PC-9 (cell line): ENCODE measurements around the gene MEX3A. TPM values are rescaled to one million over a fixed set of nuclear protein-coding genes. Genes with fewer than 3 reads are reported as not detected.
"Not testable (repeated sequence)": the region's sequence is repeated elsewhere in the genome, so short reads cannot be mapped to it uniquely, and the experiment has no call there.

Source experiments
- BruUV-seq: library from RNA; stranded (reverse); fragments of 400-500 nt; replicated peaks from 2 replicates; lab custom pipeline; 2021; lab: Mats Ljungman, UMichigan
- CTCF ChIA-PET: fragments of 300-600 bp; sonication (Branson Sonifier 250); formaldehyde crosslinking; loops from one replicate; lab custom pipeline; 2022; ENCODE audit warnings: antibody characterized with exemption; lab: Charles Lee
- POLR2A ChIA-PET: fragments of 300-600 bp; sonication (Branson Sonifier 250); formaldehyde crosslinking; loops from one replicate; lab custom pipeline; 2022; ENCODE audit warnings: antibody characterized with exemption; ENCODE audit not compliant: unreplicated experiment; lab: Charles Lee
- DNase-seq, 2 experiments: peaks; one replicate each; pipeline versions ENCODE4 v3.0.0 to v3.0.0-alpha.2; 2015 to 2022; ENCODE audit warnings: mixed read lengths in 1 of 2
- H2AFZ ChIP-seq: fragments of 200-600 bp; sonication (generic); 2 replicates; pipeline ENCODE4 v1.8.1; 2017; ENCODE audit warnings: antibody characterized with exemption
- H3F3A ChIP-seq: fragments of 200-600 bp; sonication (generic); 2 replicates; pipeline ENCODE4 v1.8.1; 2017; ENCODE audit warnings: antibody characterized with exemption, mild to moderate bottlenecking, low read depth; ENCODE audit not compliant: insufficient read depth
- H3K27ac ChIP-seq: fragments of 200-600 bp; sonication (generic); 2 replicates; pipeline ENCODE4 v1.6.1; 2016; ENCODE audit warnings: mixed run types
- H3K27me3 ChIP-seq: fragments of 200-600 bp; sonication (generic); 2 replicates; pipeline ENCODE4 v1.6.1; 2016; ENCODE audit warnings: low read depth, mixed run types; ENCODE audit not compliant: insufficient read depth
- H3K36me3 ChIP-seq: fragments of 200-600 bp; sonication (generic); 2 replicates; pipeline ENCODE4 v1.6.1; 2016; ENCODE audit warnings: low read depth, mixed run types
- H3K4me1 ChIP-seq: fragments of 200-600 bp; sonication (generic); replicated peaks from 2 replicates; pipeline ENCODE4 v1.6.1; 2016; ENCODE audit warnings: mixed run types; ENCODE audit not compliant: insufficient read depth
- H3K4me2 ChIP-seq: fragments of 200-600 bp; sonication (generic); 2 replicates; pipeline ENCODE4 v1.6.1; 2017; ENCODE audit warnings: mixed run types
- H3K4me3 ChIP-seq: fragments of 200-600 bp; sonication (generic); 2 replicates; pipeline ENCODE4 v1.6.1; 2016; ENCODE audit warnings: mixed run types
- H3K79me2 ChIP-seq: fragments of 200-600 bp; sonication (generic); 2 replicates; pipeline ENCODE4 v1.6.1; 2017; ENCODE audit warnings: low read depth, mixed run types
- H3K9me2 ChIP-seq: fragments of 200-600 bp; sonication (generic); 2 replicates; pipeline ENCODE4 v1.8.1; 2017; ENCODE audit warnings: mild to moderate bottlenecking; ENCODE audit not compliant: insufficient read depth
- H3K9me3 ChIP-seq: fragments of 200-600 bp; sonication (generic); 2 replicates; pipeline ENCODE4 v1.8.1; 2016; ENCODE audit warnings: low read depth; ENCODE audit not compliant: insufficient read depth
- H4K20me1 ChIP-seq: fragments of 200-600 bp; sonication (generic); 2 replicates; pipeline ENCODE4 v1.8.1; 2017; ENCODE audit not compliant: insufficient read depth
- EZH2 ChIP-seq: fragments of 200-600 bp; sonication (generic); IDR thresholded peaks from 2 replicates; pipeline ENCODE4 v1.8.0; 2017; ENCODE audit warnings: antibody characterized with exemption, low read depth
- intact Hi-C: fragments of 100-400 bp; cut with micrococcal nuclease; formaldehyde crosslinking; loops from one replicate; pipeline ENCODE4 v1.10.0; 2022; ENCODE audit not compliant: unreplicated experiment
- total RNA-seq: library from RNA; stranded (reverse); gene quantifications from 2 replicates; pipeline ENCODE4 v1.2.3, GENCODE V29; 2021
- TF ChIP-seq, protein P1 (sequence below): fragments of 200-600 bp; sonication (generic); conservative IDR thresholded peaks from 2 replicates; pipeline ENCODE4 v1.6.1; 2017; ENCODE audit warnings: mixed run types, antibody characterized with exemption, mild to moderate bottlenecking, moderate library complexity

The MEX3A gene
- total RNA-seq, 1 experiment from 2014 or later = 7.2 TPM

DNA sequence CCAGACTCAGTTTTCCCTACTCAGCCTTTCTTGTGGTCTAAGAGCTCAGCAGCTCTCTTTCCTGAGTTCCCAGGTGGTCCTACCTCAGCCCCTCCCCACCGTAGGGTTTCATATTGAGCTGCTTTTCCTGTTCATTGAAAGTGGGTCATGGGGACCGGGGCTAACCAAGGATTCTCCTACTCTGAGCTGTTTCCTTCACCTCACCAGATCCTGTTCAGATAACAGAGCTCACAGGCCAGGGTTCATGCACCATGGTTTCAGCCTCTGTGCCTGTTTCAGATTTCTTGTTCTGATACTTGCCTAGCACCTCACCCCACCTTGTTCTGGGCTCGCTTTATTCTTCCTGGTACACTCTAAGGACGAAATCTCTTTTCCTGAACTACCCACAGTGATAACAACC, 37.2 kb downstream of the MEX3A start:
- H3K27ac ChIP-seq = no peak overlapping the region
- H3K9me2 ChIP-seq = no peaks in the 10 kb centered on the region
- H3K27me3 ChIP-seq = no peaks in the 10 kb centered on the region
- H3K4me2 ChIP-seq = no peak overlapping the region
- H3K4me3 ChIP-seq = no peak overlapping the region
- intact Hi-C loops = no loop called here
- peaks cover 17% of the 10 kb centered on the region for H3K4me1 ChIP-seq
- no peaks in the 10 kb centered on the region for H3K79me2 ChIP-seq
- H3K9me3 ChIP-seq = no peaks in the 10 kb centered on the region
- no peaks in the 10 kb centered on the region for H4K20me1 ChIP-seq
- no peak for DNase-seq
- H3F3A ChIP-seq = peaks cover 36% of the 10 kb centered on the region
- 0 out of 2 replicates have a peak, but pooled peaks cover 13% of the 10 kb centered on the region for H3K36me3 ChIP-seq
- BruUV-seq = no TSS peak
- ChIA-PET POLR2A (interaction anchor here (0.7 kb wide), 1 partner anchor 113 kb away, joined by 8 read pairs; no protein-coding TSS in a partner anchor), CTCF (no interaction called here)
- TF ChIP-seq, protein P1, sequence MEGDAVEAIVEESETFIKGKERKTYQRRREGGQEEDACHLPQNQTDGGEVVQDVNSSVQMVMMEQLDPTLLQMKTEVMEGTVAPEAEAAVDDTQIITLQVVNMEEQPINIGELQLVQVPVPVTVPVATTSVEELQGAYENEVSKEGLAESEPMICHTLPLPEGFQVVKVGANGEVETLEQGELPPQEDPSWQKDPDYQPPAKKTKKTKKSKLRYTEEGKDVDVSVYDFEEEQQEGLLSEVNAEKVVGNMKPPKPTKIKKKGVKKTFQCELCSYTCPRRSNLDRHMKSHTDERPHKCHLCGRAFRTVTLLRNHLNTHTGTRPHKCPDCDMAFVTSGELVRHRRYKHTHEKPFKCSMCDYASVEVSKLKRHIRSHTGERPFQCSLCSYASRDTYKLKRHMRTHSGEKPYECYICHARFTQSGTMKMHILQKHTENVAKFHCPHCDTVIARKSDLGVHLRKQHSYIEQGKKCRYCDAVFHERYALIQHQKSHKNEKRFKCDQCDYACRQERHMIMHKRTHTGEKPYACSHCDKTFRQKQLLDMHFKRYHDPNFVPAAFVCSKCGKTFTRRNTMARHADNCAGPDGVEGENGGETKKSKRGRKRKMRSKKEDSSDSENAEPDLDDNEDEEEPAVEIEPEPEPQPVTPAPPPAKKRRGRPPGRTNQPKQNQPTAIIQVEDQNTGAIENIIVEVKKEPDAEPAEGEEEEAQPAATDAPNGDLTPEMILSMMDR = no peak
- no peak for TF ChIP-seq EZH2
- no peak overlapping the region for H2AFZ ChIP-seq

DNA sequence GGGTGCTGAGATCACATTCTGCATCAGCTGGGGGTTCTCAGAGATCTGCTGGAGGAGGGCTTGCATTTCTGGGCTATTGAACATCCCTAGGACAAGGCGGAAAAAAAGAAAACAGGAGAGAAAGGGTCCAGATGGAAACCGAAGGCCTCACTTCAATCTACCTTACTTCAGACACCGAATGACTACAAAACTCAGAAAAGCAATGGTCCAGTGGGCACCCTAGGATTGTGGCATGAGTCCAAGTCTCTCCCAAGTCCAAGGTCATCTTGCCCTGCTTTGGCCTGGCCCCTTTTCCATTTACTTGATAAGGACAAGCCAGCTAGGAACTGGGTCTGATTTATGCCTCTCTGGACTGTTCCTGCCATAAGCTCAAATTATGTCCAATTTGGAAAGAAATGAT, 39.4 kb downstream of the MEX3A start:
- POLR2A ChIA-PET = no interaction called here
- no peak for TF ChIP-seq EZH2
- TF ChIP-seq, protein P1 = no peak
- BruUV-seq = no TSS peak
- Histone ChIP-seq H3K27me3 (no peaks in the 10 kb centered on the region), H3K27ac (no peak overlapping the region), H2AFZ (no peak overlapping the region), H4K20me1 (no peaks in the 10 kb centered on the region), H3K4me3 (no peak overlapping the region), H3K4me2 (no peak overlapping the region), H3K9me2 (no peaks in the 10 kb centered on the region), H3K9me3 (no peaks in the 10 kb centered on the region), H3K4me1 (peaks cover 20% of the 10 kb centered on the region), H3F3A (peaks cover 45% of the 10 kb centered on the region), H3K79me2 (no peaks in the 10 kb centered on the region), H3K36me3 (peaks cover 15% of the 10 kb centered on the region; the same call in 1 of the 2 replicates)
- DNase-seq = no peak
- intact Hi-C loops = no loop called here
- CTCF ChIA-PET = no interaction called here

DNA sequence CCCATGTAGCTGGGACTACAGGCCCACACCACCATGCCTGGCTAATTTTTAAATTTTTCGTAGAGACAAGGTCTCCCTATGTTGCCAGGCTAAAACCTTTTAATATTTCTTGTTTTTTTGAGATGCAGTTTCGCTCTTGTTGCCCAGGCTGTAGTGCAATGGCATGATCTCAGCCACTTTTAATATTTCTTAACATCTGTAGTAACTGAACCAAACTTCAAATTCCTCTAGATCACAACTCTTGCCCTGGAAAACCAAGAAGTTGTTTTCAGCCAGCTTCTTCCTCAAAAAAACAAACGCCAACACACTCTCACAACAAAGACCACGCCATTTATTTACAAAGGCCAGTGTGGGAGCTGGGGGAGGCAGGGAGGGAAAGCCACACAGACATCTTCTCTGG, 47.3 kb downstream of the MEX3A start:
- CTCF ChIA-PET, H3K9me3 ChIP-seq, H3K27me3 ChIP-seq, H3K4me3 ChIP-seq, H3K36me3 ChIP-seq, BruUV-seq, H3K27ac ChIP-seq, intact Hi-C loops, H2AFZ ChIP-seq, POLR2A ChIA-PET, H3K4me2 ChIP-seq, H3K9me2 ChIP-seq, H3K4me1 ChIP-seq, H4K20me1 ChIP-seq, H3K79me2 ChIP-seq, DNase-seq: not testable (repeated sequence)
- peaks cover 12% of the 10 kb centered on the region for H3F3A ChIP-seq

DNA sequence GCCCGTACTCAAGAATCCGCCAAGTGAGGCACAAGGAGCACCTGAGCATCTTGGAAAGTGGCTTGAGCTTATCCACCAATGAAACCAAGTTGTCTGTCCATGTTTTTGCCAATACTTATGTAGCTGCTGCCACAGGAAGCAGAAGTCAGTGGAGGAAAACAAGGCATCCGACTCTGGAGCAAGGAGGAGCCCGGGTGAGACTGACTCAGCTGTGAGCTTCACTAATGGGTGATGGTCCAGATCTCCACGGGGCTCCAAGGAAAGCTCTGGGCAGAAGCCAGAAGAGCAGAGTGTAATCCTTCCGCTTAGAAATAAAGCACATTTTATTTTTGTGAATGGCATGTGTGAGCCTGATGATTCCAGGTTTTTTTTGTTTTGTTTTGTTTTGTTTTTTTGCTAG, 49.3 kb downstream of the MEX3A start:
- H3K36me3 ChIP-seq = 0 out of 2 replicates have a peak, but pooled peaks cover 2% of the 10 kb centered on the region
- no peaks in the 10 kb centered on the region for H3K79me2 ChIP-seq
- no peak for DNase-seq
- H3K9me3 ChIP-seq = no peaks in the 10 kb centered on the region
- no peaks in the 10 kb centered on the region for H3K9me2 ChIP-seq
- H3K4me1 ChIP-seq = no peaks in the 10 kb centered on the region
- H2AFZ ChIP-seq = no peak overlapping the region
- H3K27ac ChIP-seq = no peak overlapping the region
- ChIA-PET POLR2A (no interaction called here), CTCF (no interaction called here)
- H3K4me2 ChIP-seq = no peak overlapping the region
- no peaks in the 10 kb centered on the region; the same call in 1 of the 2 replicates for H4K20me1 ChIP-seq
- no TSS peak for BruUV-seq
- no peaks in the 10 kb centered on the region for H3K27me3 ChIP-seq
- no peak for TF ChIP-seq EZH2
- TF ChIP-seq, protein P1 = no peak
- peaks cover 4% of the 10 kb centered on the region; the same call in 1 of the 2 replicates for H3F3A ChIP-seq
- H3K4me3 ChIP-seq = no peak overlapping the region
- intact Hi-C loops = no loop called here
